Measurements from ENCODE around the gene OLFML1. TPM values are rescaled to one million over a fixed set of nuclear protein-coding genes. Genes with fewer than 3 reads are reported as not detected.

Gene OLFML1
- total RNA-seq, 1 experiment from 2014 or later: not detected

GRCh38 chr11:7494086-7494745 is 8.9 kb downstream of the OLFML1 start (continued):
- TF ChIP-seq, protein P1, sequence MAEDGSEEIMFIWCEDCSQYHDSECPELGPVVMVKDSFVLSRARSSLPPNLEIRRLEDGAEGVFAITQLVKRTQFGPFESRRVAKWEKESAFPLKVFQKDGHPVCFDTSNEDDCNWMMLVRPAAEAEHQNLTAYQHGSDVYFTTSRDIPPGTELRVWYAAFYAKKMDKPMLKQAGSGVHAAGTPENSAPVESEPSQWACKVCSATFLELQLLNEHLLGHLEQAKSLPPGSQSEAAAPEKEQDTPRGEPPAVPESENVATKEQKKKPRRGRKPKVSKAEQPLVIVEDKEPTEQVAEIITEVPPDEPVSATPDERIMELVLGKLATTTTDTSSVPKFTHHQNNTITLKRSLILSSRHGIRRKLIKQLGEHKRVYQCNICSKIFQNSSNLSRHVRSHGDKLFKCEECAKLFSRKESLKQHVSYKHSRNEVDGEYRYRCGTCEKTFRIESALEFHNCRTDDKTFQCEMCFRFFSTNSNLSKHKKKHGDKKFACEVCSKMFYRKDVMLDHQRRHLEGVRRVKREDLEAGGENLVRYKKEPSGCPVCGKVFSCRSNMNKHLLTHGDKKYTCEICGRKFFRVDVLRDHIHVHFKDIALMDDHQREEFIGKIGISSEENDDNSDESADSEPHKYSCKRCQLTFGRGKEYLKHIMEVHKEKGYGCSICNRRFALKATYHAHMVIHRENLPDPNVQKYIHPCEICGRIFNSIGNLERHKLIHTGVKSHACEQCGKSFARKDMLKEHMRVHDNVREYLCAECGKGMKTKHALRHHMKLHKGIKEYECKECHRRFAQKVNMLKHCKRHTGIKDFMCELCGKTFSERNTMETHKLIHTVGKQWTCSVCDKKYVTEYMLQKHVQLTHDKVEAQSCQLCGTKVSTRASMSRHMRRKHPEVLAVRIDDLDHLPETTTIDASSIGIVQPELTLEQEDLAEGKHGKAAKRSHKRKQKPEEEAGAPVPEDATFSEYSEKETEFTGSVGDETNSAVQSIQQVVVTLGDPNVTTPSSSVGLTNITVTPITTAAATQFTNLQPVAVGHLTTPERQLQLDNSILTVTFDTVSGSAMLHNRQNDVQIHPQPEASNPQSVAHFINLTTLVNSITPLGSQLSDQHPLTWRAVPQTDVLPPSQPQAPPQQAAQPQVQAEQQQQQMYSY (CRISPR knock-in tag; IDR thresholded peaks at IDR 0.05): no peak
- TF ChIP-seq ZNF416 (CRISPR knock-in tag; IDR thresholded peaks at IDR 0.05): no peak

- CTCF ChIA-PET: no interaction called here
- H3K4me3 Mint-ChIP-seq: no peak overlapping the region
- H3K36me3 Mint-ChIP-seq: no peaks in the 10 kb centered on the region
- no peaks in the 10 kb centered on the region for H3K27me3 Mint-ChIP-seq (ENCODE audit: low read depth)
- H3K9me3 Mint-ChIP-seq: no peaks in the 10 kb centered on the region
- no peak overlapping the region for H3K27ac Mint-ChIP-seq
- no peak for TF ChIP-seq PRRX2 (CRISPR knock-in tag; IDR thresholded peaks at IDR 0.05)
- POLR2A ChIA-PET: no interaction called here
- peaks cover 34% of the 10 kb centered on the region for H3K4me1 Mint-ChIP-seq
- DNase-seq (ENCODE audit: low spot score) (no peak), ATAC-seq (no peak)
Measured at GRCh38 chr11:7495882-7496551, 10.7 kb downstream of the OLFML1 start.

DNA sequence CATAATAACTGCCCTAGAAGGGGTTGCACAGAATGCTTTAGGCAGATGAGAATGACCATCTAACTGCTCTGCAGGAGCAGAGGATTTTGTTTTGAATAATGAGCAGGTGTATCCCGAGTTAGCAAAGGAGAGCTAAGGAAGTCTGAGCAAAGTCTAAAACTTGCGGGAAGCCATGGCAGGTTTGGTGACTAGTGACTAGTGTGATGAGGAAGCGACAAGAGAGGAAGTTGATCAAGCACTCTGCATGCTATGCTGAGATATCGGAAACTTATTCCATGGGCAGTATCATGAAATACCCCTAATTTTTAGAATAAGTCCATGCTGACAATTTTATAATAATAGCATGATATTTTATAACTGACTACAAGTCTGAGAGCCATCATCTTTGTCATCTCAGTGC is 12.9 kb downstream of the OLFML1 start:
- H3K9me3 Mint-ChIP-seq: no peaks in the 10 kb centered on the region
- no peaks in the 10 kb centered on the region for H3K27me3 Mint-ChIP-seq (ENCODE audit: low read depth)
- ChIA-PET CTCF (interaction anchor here (0.5 kb wide), 1 partner anchor 27 kb away, joined by 4 read pairs; no protein-coding TSS in a partner anchor), POLR2A (no interaction called here)
- H3K4me1 Mint-ChIP-seq: peaks cover 23% of the 10 kb centered on the region
- DNase-seq (ENCODE audit: low spot score) (no peak), ATAC-seq (no peak)
- peak overlapping the region; percentile 36; the same call in 1 of the 2 replicates for H3K27ac Mint-ChIP-seq
- no peaks in the 10 kb centered on the region for H3K36me3 Mint-ChIP-seq
- H3K4me3 Mint-ChIP-seq: no peak overlapping the region
- no peak for TF ChIP-seq SMAD4 (CRISPR knock-in tag; IDR thresholded peaks at IDR 0.05)

- Mint-ChIP-seq H3K27me3 (ENCODE audit: low read depth) (no peaks in the 10 kb centered on the region), H3K4me1 (peaks cover 23% of the 10 kb centered on the region), H3K9me3 (no peaks in the 10 kb centered on the region), H3K4me3 (no peak overlapping the region), H3K36me3 (no peaks in the 10 kb centered on the region), H3K27ac (no peak overlapping the region; the same call in 1 of the 2 replicates)
- ChIA-PET POLR2A (no interaction called here), CTCF (no interaction called here)
- TF ChIP-seq ZNF219 (CRISPR knock-in tag; IDR thresholded peaks at IDR 0.05; ENCODE audit: borderline replicate concordance) (no peak), TEAD1 (CRISPR knock-in tag; IDR thresholded peaks at IDR 0.05) (no peak), ZMAT4 (CRISPR knock-in tag; IDR thresholded peaks at IDR 0.05) (no peak), ATF1 (CRISPR knock-in tag; IDR thresholded peaks at IDR 0.05) (no peak), ZNF671 (CRISPR knock-in tag; IDR thresholded peaks at IDR 0.05) (no peak)
- DNase-seq (ENCODE audit: low spot score) (no peak), ATAC-seq (no peak)
Measured at GRCh38 chr11:7499081-7499480, 13.8 kb downstream of the OLFML1 start.

- ChIA-PET POLR2A (no interaction called here), CTCF (interaction anchor here (2.1 kb wide), 1 partner anchor 13 kb away, joined by 5 read pairs; the partner anchor contains the start of gene PPFIBP2)
- Mint-ChIP-seq H3K36me3 (no peaks in the 10 kb centered on the region), H3K4me1 (peaks cover 23% of the 10 kb centered on the region), H3K9me3 (no peaks in the 10 kb centered on the region), H3K27me3 (ENCODE audit: low read depth) (no peaks in the 10 kb centered on the region), H3K4me3 (no peak overlapping the region), H3K27ac (no peak overlapping the region)
- DNase-seq (ENCODE audit: low spot score) (no peak), ATAC-seq (no peak)
- TF ChIP-seq ZMAT4 (CRISPR knock-in tag; IDR thresholded peaks at IDR 0.05) (no peak), FOXP1 (CRISPR knock-in tag; IDR thresholded peaks at IDR 0.05; ENCODE audit: borderline replicate concordance) (no peak), CREM (CRISPR knock-in tag; IDR thresholded peaks at IDR 0.05) (no peak), GRHL2 (CRISPR knock-in tag; IDR thresholded peaks at IDR 0.05; ENCODE audit: insufficient replicate concordance, severe bottlenecking) (no peak), USF2 (CRISPR knock-in tag; IDR thresholded peaks at IDR 0.05) (no peak), SMAD4 (CRISPR knock-in tag; IDR thresholded peaks at IDR 0.05) (no peak)
Measured at GRCh38 chr11:7500251-7500650, 14.9 kb downstream of the OLFML1 start.
